GM18519 (cell line): ENCODE results near the gene TLCD4.
"Not testable (repeated sequence)": the region's sequence is repeated elsewhere in the genome, so short reads cannot be mapped to it uniquely, and the experiment has no call there.

Experiments
- ATAC-seq: cut with Tn5 transposase; IDR thresholded peaks from one replicate; pipeline ENCODE4 v1.9.1; 2021; ENCODE audit warnings: mild to moderate bottlenecking, moderate library complexity; ENCODE audit not compliant: unreplicated experiment, low FRiP score

TLCD4 gene

GRCh38 chr1:95117207-95118066 lies at the start of gene TLCD4:
TSS of gene TLCD4 (plus strand) at chr1:95117355. CDS start at chr1:95143902, 26,547 bp downstream.
- peak; percentile 34 for ATAC-seq

GRCh38 chr1:95067568-95067967 lies 49.6 kb upstream of the TLCD4 start:
- no peak for ATAC-seq

GRCh38 chr1:95068956-95069709 lies 48.0 kb upstream of the TLCD4 start:
- ATAC-seq, result no peak

GRCh38 chr1:95069710-95070093 lies 47.5 kb upstream of the TLCD4 start:
- ATAC-seq, result no peak

GRCh38 chr1:95071539-95071938 lies 45.6 kb upstream of the TLCD4 start:
- no peak for ATAC-seq

GRCh38 chr1:95072117-95072516 lies 45.0 kb upstream of the TLCD4 start:
- ATAC-seq, result no peak

- peak; percentile 97 for ATAC-seq
Observed at GRCh38 chr1:95072532-95073419, 44.4 kb upstream of the TLCD4 start, which contains the start of gene ALG14. TSS of gene ALG14 (minus strand) at chr1:95072951. CDS start at chr1:95072898, 53 bp downstream.

GRCh38 chr1:95073446-95073845 lies 43.7 kb upstream of the TLCD4 start:
- no peak for ATAC-seq

GRCh38 chr1:95076034-95076433 lies 41.1 kb upstream of the TLCD4 start:
- ATAC-seq, result no peak

- no peak for ATAC-seq
Observed at GRCh38 chr1:95080446-95080845, 36.7 kb upstream of the TLCD4 start.

- no peak for ATAC-seq
Observed at GRCh38 chr1:95080879-95081278, 36.3 kb upstream of the TLCD4 start.

- peak; percentile 64 for ATAC-seq
Observed at GRCh38 chr1:95084317-95085176, 32.6 kb upstream of the TLCD4 start.

- ATAC-seq, result no peak
Observed at GRCh38 chr1:95085376-95085775, 31.8 kb upstream of the TLCD4 start.

GRCh38 chr1:95086949-95087533 lies 30.1 kb upstream of the TLCD4 start:
- no peak for ATAC-seq

- ATAC-seq, result no peak
Observed at GRCh38 chr1:95088303-95088702, 28.9 kb upstream of the TLCD4 start.

- ATAC-seq, result no peak
Observed at GRCh38 chr1:95089650-95090287, 27.4 kb upstream of the TLCD4 start.

- not testable (repeated sequence) for ATAC-seq
Observed at GRCh38 chr1:95091290-95091689, 25.9 kb upstream of the TLCD4 start.

- not testable (repeated sequence) for ATAC-seq
Observed at GRCh38 chr1:95092891-95093290, 24.3 kb upstream of the TLCD4 start.

GRCh38 chr1:95093296-95093695 lies 23.9 kb upstream of the TLCD4 start:
- no peak for ATAC-seq
